Prostate gland (tissue), 2 donors: Measurements from ENCODE around the gene ARG1.

Experiments
- CTCF ChIP-seq, 4 experiments: fragments of 200-600 bp in 2 of 4; fragments of 450-650 bp in 2 of 4; sonication (generic) in 2 of 4; IDR thresholded peaks; 1 replicate in 3 of 4; 2 replicates in 1 of 4; pipeline ENCODE4 v1.5.1; 2016 to 2019; ENCODE audit warnings: antibody characterized with exemption in 4 of 4, mild to moderate bottlenecking in 2 of 4, moderate library complexity in 2 of 4
- POLR2A ChIP-seq: fragments of 450-650 bp; IDR thresholded peaks from one replicate; pipeline ENCODE4 v1.6.1; 2016; ENCODE audit warnings: antibody characterized with exemption, mild to moderate bottlenecking
- POLR2AphosphoS5 ChIP-seq: sonication (generic); formaldehyde crosslinking; IDR thresholded peaks from one replicate; pipeline ENCODE4 v1.6.1; 2017; ENCODE audit warnings: antibody characterized with exemption

- TF ChIP-seq CTCF (IDR thresholded peaks at IDR 0.05) (no peak), POLR2AphosphoS5 (no peak), POLR2A (no peak)
These were observed 14.1 kb upstream of the ARG1 start for GRCh38 chr6:131558922-131559321.
